GM12891 (cell line): Measurements from ENCODE around the gene ACVR1.

Source experiments
- POLR2A ChIP-seq: IDR thresholded peaks from 2 replicates; pipeline ENCODE4 v1.6.1; 2011; ENCODE audit warnings: low read depth, low read length, control low read depth
- POLR2AphosphoS5 ChIP-seq: IDR thresholded peaks from 2 replicates; pipeline ENCODE4 v1.6.1; 2011; ENCODE audit warnings: low read depth, low read length, control low read depth
- TAF1 ChIP-seq: IDR thresholded peaks from 2 replicates; pipeline ENCODE4 v1.6.1; 2011; ENCODE audit warnings: low read depth, low read length, control low read depth

- TF ChIP-seq POLR2AphosphoS5 (no peak), POLR2A (no peak), TAF1 (no peak)
Observed at GRCh38 chr2:157925071-157925470, 48.9 kb upstream of the ACVR1 start.
